ENCODE data around the gene CKLF.
A peak's percentile ranks its signal among the peaks of the same experiment; 100 is the strongest.

Gene CKLF

GRCh38 chr16:66539623-66540469, 12.5 kb upstream of the CKLF start:
- TF ChIP-seq CTCF (IDR thresholded peaks at IDR 0.05; ENCODE audit: insufficient read depth, low read depth, low read length, missing control alignments) = no peak
- no peak overlapping the region for H3K4me3 ChIP-seq (ENCODE audit: low read length)
- peak; percentile 39 for DNase-seq (ENCODE audit: low read depth)

DNA sequence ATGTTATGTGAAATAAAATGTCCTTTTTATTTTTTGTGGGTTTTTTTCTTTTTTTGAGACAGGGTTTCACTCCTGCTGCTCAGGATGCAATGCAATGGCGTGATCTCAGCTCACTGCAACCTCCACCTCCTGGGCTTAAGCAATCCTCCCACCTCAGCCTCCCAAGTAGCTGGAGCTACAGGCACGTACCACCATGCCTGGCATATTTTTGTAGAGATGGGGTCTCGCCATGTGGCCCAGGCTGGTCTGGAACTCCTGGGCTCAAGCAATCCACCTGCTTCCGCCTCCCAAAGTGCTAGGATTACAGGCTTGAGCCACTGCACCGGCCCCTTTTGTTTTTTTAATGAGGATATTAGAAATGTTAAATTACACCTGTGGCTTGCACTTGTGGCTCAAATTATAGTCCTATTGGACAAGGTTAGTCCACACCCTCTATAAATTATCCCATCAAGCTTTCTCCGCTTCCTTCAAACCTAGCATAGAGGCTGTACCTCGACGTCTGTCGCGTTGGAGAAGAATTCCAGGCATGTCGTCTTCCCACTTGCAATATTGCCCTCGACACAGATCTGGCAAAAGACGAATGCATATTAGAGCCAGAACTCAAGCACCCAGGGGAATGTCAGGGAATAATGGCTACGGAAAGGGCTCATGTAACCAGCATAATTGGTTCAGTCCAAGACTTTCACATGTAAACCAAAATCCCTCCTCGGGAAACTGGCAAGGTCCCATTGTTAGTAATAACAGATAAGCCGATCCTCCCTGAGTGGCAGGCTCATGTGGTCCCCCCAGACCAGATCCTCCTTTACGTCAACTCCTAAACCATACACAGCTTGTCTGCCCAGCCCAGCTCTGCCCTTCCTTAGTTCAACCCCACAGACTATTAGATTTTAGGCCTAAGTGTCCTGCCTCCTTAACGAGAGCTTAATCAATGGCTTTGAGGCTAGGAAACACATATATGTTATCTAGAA, 10.7 kb upstream of the CKLF start:
- no peak for TF ChIP-seq CTCF (IDR thresholded peaks at IDR 0.05; ENCODE audit: insufficient read depth, low read depth, low read length, missing control alignments)
- no peak overlapping the region for H3K4me3 ChIP-seq (ENCODE audit: low read length)
- no peak for DNase-seq (ENCODE audit: low read depth)

DNA sequence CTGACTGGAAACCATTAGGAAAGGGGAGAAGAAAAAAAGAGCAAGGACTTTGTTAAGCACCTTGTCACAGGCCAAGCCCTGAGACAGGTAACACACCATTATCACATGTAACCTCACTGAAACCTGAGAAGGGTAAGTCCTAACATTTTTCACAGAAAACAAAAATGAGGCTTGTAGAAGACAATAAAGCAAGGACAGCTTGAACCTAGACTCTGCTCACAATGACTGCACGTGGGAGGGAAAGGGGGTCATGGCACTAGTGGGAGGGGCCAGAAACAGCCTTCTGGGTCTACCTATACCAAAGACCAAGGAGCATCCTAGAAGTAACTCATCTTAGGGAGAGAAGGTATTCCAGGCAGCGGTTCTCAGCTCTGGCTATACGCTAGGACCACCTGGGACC, 10.0 kb upstream of the CKLF start:
- no peak overlapping the region for H3K4me3 ChIP-seq (ENCODE audit: low read length)
- DNase-seq (ENCODE audit: low read depth) = no peak
- TF ChIP-seq CTCF (IDR thresholded peaks at IDR 0.05; ENCODE audit: insufficient read depth, low read depth, low read length, missing control alignments) = no peak

DNA sequence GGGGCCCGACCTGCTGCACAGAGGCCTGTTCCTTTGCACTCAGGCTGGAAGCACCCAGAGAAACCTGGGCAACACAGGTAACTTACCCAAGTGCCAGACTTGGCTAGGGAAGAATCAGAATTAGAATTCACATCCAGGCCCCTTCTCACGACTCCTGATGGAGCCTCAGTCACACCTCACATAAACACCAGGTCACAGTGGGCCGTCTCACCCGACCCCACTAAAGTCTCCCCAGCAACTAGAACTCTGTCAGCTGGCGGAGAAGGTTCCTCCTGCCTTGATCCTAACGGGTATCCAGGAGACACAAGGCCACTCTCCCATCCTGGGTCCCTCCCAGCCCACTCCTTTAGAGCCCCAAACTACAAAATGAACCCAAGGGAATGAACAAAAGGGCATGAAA, 8.8 kb upstream of the CKLF start:
- DNase-seq (ENCODE audit: low read depth) = no peak
- no peak for TF ChIP-seq CTCF (IDR thresholded peaks at IDR 0.05; ENCODE audit: insufficient read depth, low read depth, low read length, missing control alignments)
- H3K4me3 ChIP-seq (ENCODE audit: low read length) = no peak overlapping the region

DNA sequence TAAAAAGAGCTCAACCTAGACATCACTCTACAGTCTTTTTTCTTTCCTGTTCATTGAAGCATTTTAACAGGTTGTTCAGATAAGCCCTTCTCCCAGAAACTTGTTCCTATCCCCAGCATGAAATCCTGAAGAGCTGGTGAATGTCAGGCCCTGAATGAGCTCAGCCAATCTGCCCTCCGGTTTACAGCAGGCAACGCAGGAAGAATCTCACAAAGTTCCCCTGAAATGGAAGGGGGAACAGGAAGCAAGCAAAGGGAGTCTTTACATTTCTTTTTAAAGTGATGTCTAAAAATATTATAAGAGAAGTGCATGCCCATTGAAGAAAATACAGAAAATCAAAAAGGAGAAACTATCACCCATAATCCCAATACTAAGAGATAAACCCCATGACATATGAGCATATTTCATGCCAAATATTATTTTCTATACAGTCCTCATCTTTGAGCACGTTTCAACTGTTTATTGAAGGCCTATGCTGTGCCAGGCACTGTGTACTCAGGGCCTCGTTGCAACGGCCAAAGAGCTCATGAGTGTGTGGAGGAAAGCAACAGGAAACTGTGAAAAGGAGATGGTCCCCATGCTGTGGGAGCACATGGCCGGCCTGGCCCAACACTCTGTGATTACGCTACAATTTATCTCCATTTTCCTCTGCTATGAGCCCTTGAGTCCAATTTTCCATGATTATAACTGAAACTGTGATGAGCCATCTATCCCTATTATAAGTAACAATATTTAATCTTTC, 8.2 kb upstream of the CKLF start:
- no peak for TF ChIP-seq CTCF (IDR thresholded peaks at IDR 0.05; ENCODE audit: insufficient read depth, low read depth, low read length, missing control alignments)
- H3K4me3 ChIP-seq (ENCODE audit: low read length) = no peak overlapping the region
- no peak for DNase-seq (ENCODE audit: low read depth)

GRCh38 chr16:66547101-66547989, 5.0 kb upstream of the CKLF start:
- no peak overlapping the region for H3K4me3 ChIP-seq (ENCODE audit: low read length)
- TF ChIP-seq CTCF (IDR thresholded peaks at IDR 0.05; ENCODE audit: insufficient read depth, low read depth, low read length, missing control alignments) = no peak
- DNase-seq (ENCODE audit: low read depth) = no peak

Data from epithelial cell of esophagus (primary cell).